Aorta (tissue), 5 donors: ENCODE results near the gene CCNG1. TPM values are rescaled to one million over a fixed set of nuclear protein-coding genes. Genes with fewer than 3 reads are reported as not detected.
"Not testable (repeated sequence)": the region's sequence is repeated elsewhere in the genome, so short reads cannot be mapped to it uniquely, and the experiment has no call there.

ENCODE experiments used
- ATAC-seq: fragments of 200-7000 bp; cut with Tn5 transposase; one replicate; pipeline ENCODE4 v1.9.1; 2022; ENCODE audit warnings: moderate library complexity; ENCODE audit not compliant: low FRiP score
- DNase-seq, 2 donors: peaks; one replicate each; pipeline ENCODE4 v3.0.0-alpha.2; 2020
- H3K27ac ChIP-seq, 2 donors: one replicate each; pipeline ENCODE4 v1.5.1; 2013; ENCODE audit warnings: low read length in 2 of 2, mild to moderate bottlenecking in 2 of 2, moderate library complexity in 2 of 2, control low read depth in 1 of 2, inconsistent platforms in 1 of 2, low read depth in 1 of 2
- H3K27me3 ChIP-seq, 2 donors: one replicate each; pipeline ENCODE4 v1.6.1; 2013; ENCODE audit warnings: control low read depth in 1 of 2, low read length in 1 of 2, mild to moderate bottlenecking in 1 of 2, moderate library complexity in 1 of 2; ENCODE audit not compliant: insufficient read depth in 2 of 2, control insufficient read depth in 1 of 2
- H3K36me3 ChIP-seq, 2 donors: one replicate each; pipeline ENCODE4 v1.6.1; 2013; ENCODE audit warnings: control low read depth in 1 of 2, low read length in 1 of 2, mild to moderate bottlenecking in 1 of 2; ENCODE audit not compliant: insufficient read depth in 2 of 2, control insufficient read depth in 1 of 2
- H3K4me1 ChIP-seq, 2 donors: one replicate each; pipeline ENCODE4 v1.6.1; 2013; ENCODE audit warnings: low read length in 2 of 2, control low read depth in 1 of 2, mild to moderate bottlenecking in 1 of 2, moderate library complexity in 1 of 2; ENCODE audit not compliant: insufficient read depth in 2 of 2, control insufficient read depth in 1 of 2
- H3K4me3 ChIP-seq, 2 donors: one replicate each; pipeline ENCODE4 v1.5.1; 2013; ENCODE audit warnings: low read length in 2 of 2, control low read depth in 1 of 2, mild to moderate bottlenecking in 1 of 2
- H3K9me3 ChIP-seq: one replicate; pipeline ENCODE4 v1.6.1; 2013; ENCODE audit warnings: mild to moderate bottlenecking, low read length; ENCODE audit not compliant: control insufficient read depth
- WGBS, 2 donors: extraction: QIAGEN DNeasy Blood & Tissue Kit; methylation state at CpG; one replicate each; pipeline ENCODE4 v1.1.7; 2013; 5-methylcytosine and 5-hydroxymethylcytosine counted together
- intact Hi-C, 2 donors: fragments of 100-400 bp; cut with DNase I; formaldehyde crosslinking; loops; one replicate each; pipeline versions ENCODE4 v1.14.2 to v1.15.0; 2022
- polyA plus RNA-seq, 2 donors: library from polyadenylated mRNA; stranded (reverse); fragments of 200-250 nt; gene quantifications; one replicate each; pipeline ENCODE4 v1.2.3, GENCODE V29; 2013
- total RNA-seq, 2 donors: library from RNA; stranded (reverse); fragmentation: NEBNext Ultra II Directional; extraction: Animal tissue kit (Norgen Biotek cat#: 25700); gene quantifications; one replicate each; pipeline ENCODE4 v1.2.1, GENCODE V29; 2021
- donor health status: healthy with polysubstance abuse.
- donor health status: Bipolar disorder and iron deficiency.
- donor health status: DM: no; HTN: no; CAD: no.
- donor health status: DM: no; HTN: no; CAD: no.
- donor health status: DM: yes; HTN: yes; CAD: no.

Gene CCNG1
- total and polyA plus RNA-seq, 4 donors: 68.4 to 185 (median 104) TPM

DNA sequence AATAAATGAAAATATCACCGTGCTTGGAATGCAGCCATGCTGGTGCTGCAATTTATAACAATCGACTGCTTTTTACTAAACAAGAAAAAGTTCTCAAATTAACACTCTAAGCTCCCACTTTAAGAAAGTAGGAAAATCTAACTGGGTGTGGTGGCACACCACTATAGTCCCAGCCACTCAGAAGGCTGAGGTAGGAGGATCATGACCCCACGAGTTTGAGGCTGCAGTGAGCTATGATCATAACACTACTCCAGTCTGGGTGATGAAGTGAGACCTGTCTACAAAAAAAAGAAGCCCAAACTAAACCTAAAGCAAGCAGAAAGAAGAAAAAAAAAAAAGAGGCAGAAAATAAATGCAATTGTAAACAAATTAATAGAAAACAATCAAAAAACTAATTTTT, 10.5 kb downstream of the CCNG1 start:
- DNase-seq (no peak), ATAC-seq (no peak)
- H3K4me1 ChIP-seq: no peaks in the 10 kb centered on the region
- H3K27ac ChIP-seq: no peak overlapping the region
- H3K36me3 ChIP-seq: peaks cover 4 to 5% of the 10 kb centered on the region in 2 donors
- no peaks in the 10 kb centered on the region for H3K27me3 ChIP-seq
- WGBS, 2 donors: 55 to 63% methylated on average over 3 of the region's 3 CpGs
- no peak overlapping the region for H3K4me3 ChIP-seq
- no peaks in the 10 kb centered on the region for H3K9me3 ChIP-seq
- intact Hi-C loops: no loop called here

DNA sequence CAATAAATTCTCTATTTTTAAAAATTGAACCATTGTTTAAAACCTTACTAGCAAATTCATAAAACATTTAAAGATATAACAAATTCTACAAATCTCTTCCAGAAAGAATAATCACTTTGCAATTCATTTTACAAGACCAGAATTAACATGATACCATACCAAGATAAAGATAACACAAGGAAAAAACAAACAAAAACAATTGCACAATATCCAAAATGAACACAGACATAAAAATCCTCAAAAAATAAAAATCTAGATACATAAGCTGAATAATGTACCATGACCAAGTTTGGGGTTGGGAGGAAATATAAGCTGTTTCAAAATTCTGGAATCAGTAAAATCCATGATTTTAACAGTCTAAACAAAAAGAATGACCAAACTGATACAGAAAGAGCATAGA, 11.1 kb downstream of the CCNG1 start:
- intact Hi-C loops: no loop called here
- Histone ChIP-seq H3K36me3 (peaks cover 4 to 5% of the 10 kb centered on the region in 2 donors), H3K27me3 (no peaks in the 10 kb centered on the region)

DNA sequence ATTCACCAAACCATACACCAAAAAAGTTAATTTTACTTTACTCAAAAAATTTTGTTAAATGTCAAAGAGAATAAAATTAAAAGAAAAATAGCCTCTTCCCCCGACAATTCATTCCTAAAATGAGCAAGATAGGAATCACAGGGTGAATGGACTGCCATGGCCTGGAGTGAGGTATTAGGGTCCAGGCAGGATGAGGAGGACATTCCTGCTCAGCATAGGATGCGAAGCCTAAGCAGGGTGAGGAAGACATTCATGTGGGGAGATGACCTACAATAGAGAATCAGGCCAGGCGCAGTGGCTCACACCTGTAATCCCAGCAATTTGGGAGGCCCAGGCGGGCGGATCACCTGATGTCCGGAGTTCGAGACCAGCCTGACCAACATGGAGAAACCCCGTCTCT, 14.1 kb downstream of the CCNG1 start:
- Histone ChIP-seq H3K4me1 (no peaks in the 10 kb centered on the region), H3K27ac (no peak overlapping the region), H3K27me3 (no peaks in the 10 kb centered on the region), H3K4me3 (no peak overlapping the region), H3K9me3 (no peaks in the 10 kb centered on the region), H3K36me3 (peaks cover 2 to 7% of the 10 kb centered on the region in 2 donors)
- DNase-seq: no peak
- intact Hi-C loops: no loop called here
- no peak for ATAC-seq
- WGBS, 2 donors: 97 to 98% methylated on average over 8 of the region's 8 CpGs

More for the DNA sequence above, 11.1 kb downstream of the CCNG1 start:
- ATAC-seq (no peak), DNase-seq (no peak)
- H3K27ac ChIP-seq: no peak overlapping the region
- no peaks in the 10 kb centered on the region for H3K9me3 ChIP-seq
- no peaks in the 10 kb centered on the region for H3K4me1 ChIP-seq
- no peak overlapping the region for H3K4me3 ChIP-seq

DNA sequence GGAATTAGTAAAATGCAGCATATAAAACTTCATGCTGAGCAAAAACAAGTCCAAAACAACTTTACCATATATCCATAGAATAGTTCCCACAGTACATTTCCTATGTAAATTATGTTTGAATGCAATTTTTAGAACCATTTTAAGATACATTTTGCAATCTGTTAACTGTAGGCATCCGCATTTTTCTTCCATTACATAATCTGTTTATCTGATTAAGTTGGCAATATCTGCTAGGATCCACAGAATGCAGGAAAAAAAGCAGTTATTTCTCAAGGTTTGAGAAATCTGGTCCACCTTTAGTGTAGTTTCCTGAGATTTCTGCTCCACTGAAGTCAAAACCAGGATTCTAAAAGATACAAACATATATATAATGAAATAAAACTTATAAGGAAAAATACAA, 16.3 kb downstream of the CCNG1 start:
- DNase-seq: no peak
- intact Hi-C loops: no loop called here
- Histone ChIP-seq H3K27me3 (no peaks in the 10 kb centered on the region), H3K36me3 (peaks cover 2 to 4% of the 10 kb centered on the region in 2 donors), H3K9me3 (no peaks in the 10 kb centered on the region), H3K4me3 (no peak overlapping the region), H3K27ac (no peak overlapping the region), H3K4me1 (no peaks in the 10 kb centered on the region)
- no peak for ATAC-seq
- WGBS, 2 donors: 17 to 34% methylated on average over 1 of the region's 1 CpG

DNA sequence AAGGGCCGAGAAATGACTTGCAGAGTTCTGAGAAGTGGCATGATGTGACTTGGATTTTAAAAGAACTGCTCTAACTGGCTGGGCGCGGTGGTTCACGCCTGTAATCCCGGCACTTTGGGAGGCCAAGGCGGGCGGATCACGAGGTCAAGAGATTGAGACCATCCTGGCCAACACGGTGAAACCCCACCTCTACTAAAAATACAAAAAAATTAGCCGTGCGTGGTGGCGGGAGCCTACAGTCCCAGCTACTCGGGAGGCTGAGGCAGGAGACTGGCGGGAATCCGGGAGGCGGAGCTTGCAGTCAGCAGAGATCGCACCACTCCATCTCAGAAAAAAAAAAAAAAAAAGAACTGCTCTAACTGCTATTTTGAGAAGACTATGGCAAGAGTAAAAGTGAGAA, 18.0 kb downstream of the CCNG1 start:
- ATAC-seq, DNase-seq, intact Hi-C loops, H3K9me3 ChIP-seq, H3K36me3 ChIP-seq, H3K27ac ChIP-seq, H3K4me3 ChIP-seq, H3K27me3 ChIP-seq, H3K4me1 ChIP-seq: not testable (repeated sequence)
- 97 to 98% methylated on average over 17 of the region's 17 CpGs for whole genome bisulfite sequencing, 2 donors

DNA sequence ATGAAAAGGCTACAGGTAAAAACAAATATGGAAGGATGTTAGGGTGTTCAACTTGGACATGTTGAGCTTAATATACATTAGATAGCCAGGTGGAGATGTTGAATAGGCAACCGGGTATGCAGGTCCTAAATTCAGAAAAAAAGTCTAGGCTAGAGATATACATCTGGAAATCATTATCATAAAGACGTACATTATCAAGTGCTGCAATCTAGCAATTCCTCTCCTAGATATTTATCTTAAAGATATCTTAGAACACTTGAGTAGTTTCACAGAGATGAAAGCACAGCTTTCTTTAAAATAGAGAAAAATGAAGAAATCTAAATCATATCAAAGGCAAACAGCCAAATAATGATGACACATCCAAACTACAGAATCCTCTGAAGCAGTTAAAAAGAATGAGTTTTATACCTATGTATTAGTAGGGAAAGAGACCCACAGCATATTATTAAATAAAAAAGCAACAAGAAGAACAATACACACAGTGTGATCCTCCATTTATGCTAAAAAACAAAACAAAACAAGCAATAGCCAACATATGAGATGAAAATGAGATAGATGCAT, 18.7 kb downstream of the CCNG1 start:
- intact Hi-C loops: no loop called here
- DNase-seq: no peak
- Histone ChIP-seq H3K9me3 (no peaks in the 10 kb centered on the region), H3K36me3 (peaks cover 2 to 4% of the 10 kb centered on the region in 2 donors), H3K4me1 (peaks cover 0 to 2% of the 10 kb centered on the region in 2 donors), H3K27ac (no peak overlapping the region), H3K4me3 (no peak overlapping the region), H3K27me3 (no peaks in the 10 kb centered on the region)
- WGBS, 2 donors: 81 to 87% methylated on average over 2 of the region's 2 CpGs
- ATAC-seq: no peak

DNA sequence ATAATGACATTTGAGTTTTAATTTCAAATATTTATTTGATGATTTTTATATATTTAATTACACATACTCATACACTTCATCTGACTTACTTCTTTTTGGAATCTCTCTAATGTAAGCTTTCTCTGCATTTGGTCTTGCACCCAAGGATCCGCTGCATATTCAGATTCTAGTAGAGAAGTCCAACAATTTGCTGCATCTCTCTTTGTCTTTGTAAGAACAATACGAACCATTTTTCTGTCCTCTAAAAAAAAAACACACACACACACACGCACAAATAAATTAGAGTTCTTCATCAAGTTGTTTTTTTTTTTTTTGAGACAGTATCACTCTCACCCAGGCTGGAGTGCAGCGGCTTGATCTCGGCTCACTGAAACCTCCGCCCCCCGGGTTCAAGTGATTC, 19.4 kb downstream of the CCNG1 start:
- peaks cover 2% of the 10 kb centered on the region in 2 donors for H3K36me3 ChIP-seq
- DNase-seq (no peak), ATAC-seq (no peak)
- intact Hi-C loops: no loop called here
- 93 to 98% methylated on average over 7 of the region's 7 CpGs for WGBS, 2 donors
- H3K27ac ChIP-seq: no peak overlapping the region
- H3K9me3 ChIP-seq: no peaks in the 10 kb centered on the region
- H3K4me1 ChIP-seq: peaks cover 0 to 2% of the 10 kb centered on the region in 2 donors
- H3K4me3 ChIP-seq: no peak overlapping the region
- no peaks in the 10 kb centered on the region for H3K27me3 ChIP-seq

DNA sequence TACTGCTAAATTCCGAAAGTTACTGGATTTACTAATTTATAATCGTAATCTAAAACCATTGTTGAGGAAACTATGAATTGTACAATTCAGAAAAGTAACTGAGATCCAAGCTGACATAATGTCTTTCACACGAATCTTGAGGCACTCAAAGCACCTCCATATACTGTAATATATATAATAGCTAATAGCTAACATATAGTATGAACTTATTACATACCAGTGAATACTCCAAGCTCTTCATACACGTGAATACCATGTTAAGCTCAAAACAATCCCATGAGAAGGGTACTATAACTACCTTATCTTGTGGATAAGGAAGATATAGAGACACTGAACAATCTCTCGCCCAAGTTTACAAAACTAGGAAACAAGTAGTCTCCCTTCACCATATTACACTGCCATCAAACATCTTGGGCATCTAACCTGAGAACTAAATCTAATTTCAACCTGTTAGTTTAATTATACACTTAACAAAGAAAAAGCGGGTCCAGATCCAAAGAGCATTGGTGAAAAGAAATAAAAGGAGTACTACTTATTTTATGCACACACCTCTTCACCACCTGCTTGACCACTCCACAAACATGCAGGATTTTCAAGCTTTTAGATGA, 21.5 kb downstream of the CCNG1 start:
- H3K4me3 ChIP-seq: peak overlapping the region; percentile 45 to 89
- H3K27ac ChIP-seq: no peak overlapping the region
- ATAC-seq (no peak), DNase-seq (no peak)
- peaks cover 0 to 2% of the 10 kb centered on the region in 2 donors for H3K4me1 ChIP-seq
- H3K27me3 ChIP-seq: no peaks in the 10 kb centered on the region
- intact Hi-C loops: no loop called here
- WGBS, 2 donors: 42% methylated on average over 6 of the region's 6 CpGs
- H3K36me3 ChIP-seq: peaks cover 0 to 2% of the 10 kb centered on the region in 2 donors
- no peaks in the 10 kb centered on the region for H3K9me3 ChIP-seq

DNA sequence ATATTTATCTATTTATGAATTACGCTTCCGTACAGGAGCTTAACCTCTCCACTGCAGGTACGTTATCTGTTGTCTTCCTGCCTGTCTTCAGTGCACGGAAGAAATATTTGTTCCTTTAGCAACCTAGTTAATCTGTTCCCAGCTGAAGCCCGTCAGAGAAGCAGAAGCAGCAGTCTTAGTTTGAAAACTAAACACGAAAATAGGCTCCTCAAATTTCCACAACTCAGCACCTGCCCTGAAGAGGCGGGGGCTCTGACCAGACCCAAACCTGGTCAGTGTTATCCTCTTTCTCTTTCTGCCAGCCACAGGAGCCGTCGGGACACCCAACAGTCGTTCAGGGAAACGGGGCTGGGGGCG, 22.0 kb downstream of the CCNG1 start:
- Histone ChIP-seq H3K27me3 (no peaks in the 10 kb centered on the region), H3K4me1 (peaks cover 0 to 2% of the 10 kb centered on the region in 2 donors), H3K4me3 (peak overlapping the region; percentile 45 to 89), H3K27ac (peak overlapping the region; percentile 8 to 97), H3K36me3 (peaks cover 0 to 2% of the 10 kb centered on the region in 2 donors), H3K9me3 (no peaks in the 10 kb centered on the region)
- DNase-seq (no peak), ATAC-seq (no peak)
- WGBS, 2 donors: 0% methylated on average over 12 of the region's 12 CpGs
- intact Hi-C loops: no loop called here
